ENCODE results near the gene POLR1C. TPM values are rescaled to one million over a fixed set of nuclear protein-coding genes. Genes with fewer than 3 reads are reported as not detected.

Gene POLR1C
- total RNA-seq, 1 donor from 2014 or later: 14.7 TPM

DNA sequence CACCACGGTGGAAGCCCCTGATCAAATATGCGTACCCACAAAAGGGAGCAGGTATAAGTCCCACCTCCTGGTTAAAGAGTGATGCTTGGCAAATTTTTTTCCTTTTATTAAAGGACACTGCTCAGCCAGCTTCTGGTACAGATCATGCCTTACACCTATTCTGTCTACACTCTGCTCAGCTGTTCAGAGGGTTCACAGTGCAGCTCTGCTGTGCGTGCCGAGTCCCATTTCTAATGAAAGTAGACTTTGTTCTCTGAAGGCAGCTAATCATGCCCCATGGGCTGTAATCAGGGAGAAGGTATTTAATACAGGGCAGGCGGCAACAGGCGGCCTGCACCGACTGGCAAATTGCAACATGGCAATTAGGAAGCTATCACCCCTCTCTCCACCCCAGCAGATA is 23.1 kb upstream of the POLR1C start:
- peak overlapping the region; percentile 84 for H3K27ac ChIP-seq (replicated peaks)
- no peaks in the 10 kb centered on the region for H3K4me1 ChIP-seq
- H3K36me3 ChIP-seq: peaks cover 13% of the 10 kb centered on the region
- TF ChIP-seq, protein P1, sequence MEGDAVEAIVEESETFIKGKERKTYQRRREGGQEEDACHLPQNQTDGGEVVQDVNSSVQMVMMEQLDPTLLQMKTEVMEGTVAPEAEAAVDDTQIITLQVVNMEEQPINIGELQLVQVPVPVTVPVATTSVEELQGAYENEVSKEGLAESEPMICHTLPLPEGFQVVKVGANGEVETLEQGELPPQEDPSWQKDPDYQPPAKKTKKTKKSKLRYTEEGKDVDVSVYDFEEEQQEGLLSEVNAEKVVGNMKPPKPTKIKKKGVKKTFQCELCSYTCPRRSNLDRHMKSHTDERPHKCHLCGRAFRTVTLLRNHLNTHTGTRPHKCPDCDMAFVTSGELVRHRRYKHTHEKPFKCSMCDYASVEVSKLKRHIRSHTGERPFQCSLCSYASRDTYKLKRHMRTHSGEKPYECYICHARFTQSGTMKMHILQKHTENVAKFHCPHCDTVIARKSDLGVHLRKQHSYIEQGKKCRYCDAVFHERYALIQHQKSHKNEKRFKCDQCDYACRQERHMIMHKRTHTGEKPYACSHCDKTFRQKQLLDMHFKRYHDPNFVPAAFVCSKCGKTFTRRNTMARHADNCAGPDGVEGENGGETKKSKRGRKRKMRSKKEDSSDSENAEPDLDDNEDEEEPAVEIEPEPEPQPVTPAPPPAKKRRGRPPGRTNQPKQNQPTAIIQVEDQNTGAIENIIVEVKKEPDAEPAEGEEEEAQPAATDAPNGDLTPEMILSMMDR (IDR thresholded peaks at IDR 0.05; ENCODE audit: borderline replicate concordance): no peak
- no peak for DNase-seq
- H3K27me3 ChIP-seq (ENCODE audit: low read depth): no peaks in the 10 kb centered on the region
- no peaks in the 10 kb centered on the region for H3K9me3 ChIP-seq (replicated peaks)
- intact Hi-C loops (cut with micrococcal nuclease): loop anchor here (5.0 to 10.0 kb wide), 2 partner anchors 42 to 109 kb away; no protein-coding TSS in a partner anchor
- H3K4me3 ChIP-seq: no peak overlapping the region

DNA sequence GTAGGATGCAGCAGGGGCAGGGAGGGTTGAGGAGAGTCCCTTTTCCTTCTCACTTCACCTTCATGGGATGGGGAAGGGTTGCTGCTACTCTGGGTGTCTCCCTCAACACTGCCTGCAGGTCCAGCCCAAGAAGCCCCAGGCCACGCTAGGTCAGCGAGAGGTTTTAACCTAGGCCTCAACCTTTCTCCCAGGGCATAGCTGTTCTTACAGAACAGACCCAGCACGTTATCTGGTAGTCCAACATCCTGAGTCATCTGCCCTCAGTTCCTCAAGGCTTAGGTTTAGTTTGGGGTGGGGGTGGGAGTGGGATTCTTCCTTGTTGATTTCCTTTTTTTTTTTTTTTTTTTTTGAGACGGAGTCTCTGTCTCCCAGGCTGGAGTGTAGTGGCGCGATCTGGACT is 22.6 kb upstream of the POLR1C start:
- H3K27me3 ChIP-seq (ENCODE audit: low read depth): no peaks in the 10 kb centered on the region
- no peaks in the 10 kb centered on the region for H3K4me1 ChIP-seq
- H3K27ac ChIP-seq (replicated peaks): peak overlapping the region; percentile 84
- H3K9me3 ChIP-seq (replicated peaks): no peaks in the 10 kb centered on the region
- TF ChIP-seq, protein P1 (IDR thresholded peaks at IDR 0.05; ENCODE audit: borderline replicate concordance): no peak
- peaks cover 18% of the 10 kb centered on the region for H3K36me3 ChIP-seq
- intact Hi-C loops (cut with micrococcal nuclease): loop anchor here (5.0 to 10.0 kb wide), 2 partner anchors 42 to 110 kb away; no protein-coding TSS in a partner anchor
- H3K4me3 ChIP-seq: no peak overlapping the region
- DNase-seq: no peak

DNA sequence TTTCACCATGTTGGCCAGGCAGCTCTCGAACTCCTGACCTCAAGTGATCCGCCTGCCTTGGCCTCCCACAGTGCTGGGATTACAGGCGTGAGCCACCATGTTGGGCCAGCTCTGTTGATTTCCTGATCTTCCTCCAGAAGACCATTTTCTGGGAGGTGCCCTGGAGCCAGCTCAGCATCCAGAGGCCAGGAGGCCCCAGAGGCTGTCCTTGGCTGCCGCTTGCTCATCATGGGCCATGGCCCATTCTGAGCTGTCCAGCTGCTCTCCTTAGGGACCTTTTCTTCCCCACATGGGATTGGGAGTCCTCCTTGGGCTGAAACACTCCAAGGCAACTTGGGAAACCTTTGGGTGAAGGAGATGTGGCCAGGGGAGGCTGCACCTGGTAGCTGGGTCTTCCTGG is 22.1 kb upstream of the POLR1C start:
- TF ChIP-seq, protein P1 (IDR thresholded peaks at IDR 0.05; ENCODE audit: borderline replicate concordance): no peak
- Histone ChIP-seq H3K27me3 (ENCODE audit: low read depth) (no peaks in the 10 kb centered on the region), H3K9me3 (replicated peaks) (no peaks in the 10 kb centered on the region), H3K4me3 (no peak overlapping the region), H3K36me3 (peaks cover 23% of the 10 kb centered on the region), H3K4me1 (no peaks in the 10 kb centered on the region), H3K27ac (replicated peaks) (no peak overlapping the region)
- intact Hi-C loops (cut with micrococcal nuclease): loop anchor here (5.0 to 10.0 kb wide), 2 partner anchors 42 to 110 kb away; no protein-coding TSS in a partner anchor
- DNase-seq: no peak

DNA sequence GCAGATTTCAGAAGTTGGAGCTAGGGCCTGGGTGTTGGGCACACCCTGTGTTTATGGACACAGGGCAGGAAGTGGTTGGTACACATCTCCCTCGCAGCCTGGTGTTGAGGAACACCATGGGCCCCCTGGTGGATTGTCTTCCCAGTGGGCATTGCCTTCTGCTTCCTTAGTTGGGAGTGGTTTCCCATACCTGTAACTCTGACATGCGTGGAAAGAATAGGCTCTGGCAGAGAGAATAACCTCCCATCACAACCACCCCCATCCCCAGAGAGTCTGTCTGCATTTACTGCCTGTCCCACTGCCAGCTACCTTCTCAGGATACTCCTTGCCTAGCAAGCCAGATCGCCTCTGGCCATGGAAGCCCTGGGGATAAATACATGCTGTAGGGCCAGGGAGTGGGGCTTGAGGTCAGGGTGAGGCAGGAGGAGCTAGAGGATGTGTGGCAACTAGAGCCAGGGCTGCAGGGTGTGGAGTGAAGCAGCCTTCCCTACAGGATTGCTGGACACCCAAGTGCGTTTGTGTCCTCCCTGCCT is 21.4 kb upstream of the POLR1C start:
- H3K27me3 ChIP-seq (ENCODE audit: low read depth): no peaks in the 10 kb centered on the region
- H3K4me3 ChIP-seq: no peak overlapping the region
- TF ChIP-seq, protein P1 (IDR thresholded peaks at IDR 0.05; ENCODE audit: borderline replicate concordance): peak; percentile 39
- no peaks in the 10 kb centered on the region for H3K9me3 ChIP-seq (replicated peaks)
- no peaks in the 10 kb centered on the region for H3K4me1 ChIP-seq
- H3K36me3 ChIP-seq: peaks cover 30% of the 10 kb centered on the region
- DNase-seq: no peak
- intact Hi-C loops (cut with micrococcal nuclease): loop anchor here (10.0 kb wide), 1 partner anchor 111 kb away; no protein-coding TSS in a partner anchor
- H3K27ac ChIP-seq (replicated peaks): no peak overlapping the region

DNA sequence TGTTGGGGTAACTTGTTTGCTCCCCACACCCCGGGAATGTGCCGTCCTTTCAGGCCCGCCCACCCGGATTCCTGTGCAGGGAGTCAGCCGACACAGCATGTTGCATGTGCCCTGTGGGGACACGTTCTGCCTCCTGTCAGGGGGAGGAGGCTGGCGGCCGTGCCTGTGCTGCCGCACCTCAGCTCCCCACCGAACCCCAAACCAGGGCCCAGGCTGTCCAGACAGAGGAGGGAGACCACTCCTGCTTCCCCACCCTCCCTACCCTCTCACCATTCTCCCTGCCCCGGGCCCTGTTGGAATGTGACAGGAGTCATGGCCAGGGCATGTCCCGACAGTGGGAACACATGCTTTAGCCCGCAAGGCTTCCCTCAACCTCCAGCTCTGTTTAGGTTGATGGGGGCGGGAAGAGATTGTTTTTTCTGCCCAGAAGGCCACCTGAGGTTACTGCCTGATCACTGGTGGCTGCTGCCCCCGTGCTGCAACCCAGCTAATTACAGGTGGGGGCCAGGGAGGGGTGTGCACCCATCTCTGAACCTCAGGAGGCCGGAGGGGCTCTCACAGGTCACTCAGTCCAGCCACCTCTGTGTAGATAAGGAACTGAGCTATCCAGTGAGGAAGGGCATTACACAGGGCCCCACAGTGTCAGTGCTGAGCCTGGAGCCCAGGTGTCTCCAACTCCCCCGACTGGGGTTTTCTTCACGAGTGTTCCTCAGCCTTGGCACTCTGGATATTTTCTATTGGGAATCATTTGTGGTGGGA is 20.3 kb upstream of the POLR1C start:
- peaks cover 40% of the 10 kb centered on the region for H3K36me3 ChIP-seq
- H3K9me3 ChIP-seq (replicated peaks): no peaks in the 10 kb centered on the region
- no peak overlapping the region for H3K27ac ChIP-seq (replicated peaks)
- no peak for DNase-seq
- no peaks in the 10 kb centered on the region for H3K27me3 ChIP-seq (ENCODE audit: low read depth)
- H3K4me3 ChIP-seq: no peak overlapping the region
- TF ChIP-seq, protein P1 (IDR thresholded peaks at IDR 0.05; ENCODE audit: borderline replicate concordance): peak; percentile 71
- intact Hi-C loops (cut with micrococcal nuclease): loop anchor here (10.0 kb wide), 1 partner anchor 112 kb away; no protein-coding TSS in a partner anchor
- H3K4me1 ChIP-seq: no peaks in the 10 kb centered on the region

Measured in left ventricle myocardium inferior (tissue), 1 donor.